Hepatocyte (in vitro differentiated cells): ENCODE measurements around the gene PCDH9.

Experiments
- CTCF ChIP-seq: fragments of 200-600 bp; sonication (generic); IDR thresholded peaks from 2 replicates; pipeline ENCODE4 v1.5.1; 2016; ENCODE audit warnings: antibody characterized with exemption, mild to moderate bottlenecking; ENCODE audit not compliant: poor library complexity
- EZH2 ChIP-seq: fragments of 200-600 bp; sonication (generic); IDR thresholded peaks from 2 replicates; pipeline ENCODE4 v1.6.1; 2016; ENCODE audit warnings: antibody characterized with exemption, mild to moderate bottlenecking, borderline replicate concordance
- EZH2phosphoT487 ChIP-seq: fragments of 200-600 bp; sonication (generic); IDR thresholded peaks from one replicate; pipeline ENCODE4 v1.6.1; 2018; ENCODE audit warnings: antibody characterized with exemption, mild to moderate bottlenecking, low read depth, moderate library complexity; ENCODE audit not compliant: unreplicated experiment, severe bottlenecking

GRCh38 chr13:66312312-66313087 is 917.6 kb downstream of the PCDH9 start:
- no peak for TF ChIP-seq CTCF
- no peak for TF ChIP-seq EZH2
- TF ChIP-seq EZH2phosphoT487, result no peak
